Spleen (tissue), 7 donors: ENCODE data around the gene MGMT.

Experiments
- POLR2A ChIP-seq, 3 donors: fragments of 450-650 bp; IDR thresholded peaks; one replicate each; pipeline ENCODE4 v1.5.1; 2017; ENCODE audit warnings: antibody characterized with exemption in 3 of 3, mild to moderate bottlenecking in 1 of 3
- POLR2AphosphoS5 ChIP-seq, 3 donors: sonication (generic); formaldehyde crosslinking; IDR thresholded peaks; one replicate each; pipeline ENCODE4 v1.5.1; 2017; ENCODE audit warnings: antibody characterized with exemption in 3 of 3
- TF ChIP-seq, protein P1 (sequence below), 11 experiments: fragments of 200-600 bp in 7 of 11; fragments of 450-650 bp in 4 of 11; sonication (generic) in 4 of 11; IDR thresholded peaks in 8 of 11; conservative IDR thresholded peaks in 3 of 11; 1 replicate in 7 of 11; 2 replicates in 4 of 11; pipeline versions ENCODE4 v1.4.0 to v1.8.0; 2016 to 2021; ENCODE audit warnings: antibody characterized with exemption in 11 of 11, inconsistent platforms in 4 of 11, mild to moderate bottlenecking in 1 of 11
- donor health status: DM: no; HTN: no; CAD: no; lungs with moderate emphysema.
- donor health status: DM: no; HTN: no; CAD: no.
- donor health status: DM: no; HTN: no; CAD: no.

GRCh38 chr10:129775681-129776080 lies 308.6 kb downstream of the MGMT start:
- TF ChIP-seq POLR2A (IDR thresholded peaks at IDR 0.05) (no peak), POLR2AphosphoS5 (IDR thresholded peaks at IDR 0.05) (no peak)
- TF ChIP-seq, protein P1, sequence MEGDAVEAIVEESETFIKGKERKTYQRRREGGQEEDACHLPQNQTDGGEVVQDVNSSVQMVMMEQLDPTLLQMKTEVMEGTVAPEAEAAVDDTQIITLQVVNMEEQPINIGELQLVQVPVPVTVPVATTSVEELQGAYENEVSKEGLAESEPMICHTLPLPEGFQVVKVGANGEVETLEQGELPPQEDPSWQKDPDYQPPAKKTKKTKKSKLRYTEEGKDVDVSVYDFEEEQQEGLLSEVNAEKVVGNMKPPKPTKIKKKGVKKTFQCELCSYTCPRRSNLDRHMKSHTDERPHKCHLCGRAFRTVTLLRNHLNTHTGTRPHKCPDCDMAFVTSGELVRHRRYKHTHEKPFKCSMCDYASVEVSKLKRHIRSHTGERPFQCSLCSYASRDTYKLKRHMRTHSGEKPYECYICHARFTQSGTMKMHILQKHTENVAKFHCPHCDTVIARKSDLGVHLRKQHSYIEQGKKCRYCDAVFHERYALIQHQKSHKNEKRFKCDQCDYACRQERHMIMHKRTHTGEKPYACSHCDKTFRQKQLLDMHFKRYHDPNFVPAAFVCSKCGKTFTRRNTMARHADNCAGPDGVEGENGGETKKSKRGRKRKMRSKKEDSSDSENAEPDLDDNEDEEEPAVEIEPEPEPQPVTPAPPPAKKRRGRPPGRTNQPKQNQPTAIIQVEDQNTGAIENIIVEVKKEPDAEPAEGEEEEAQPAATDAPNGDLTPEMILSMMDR (IDR thresholded peaks at IDR 0.05 in 8 of 11, conservative IDR thresholded peaks at IDR 0.05 in 3 of 11), result no peak
